HEK293 (cell line): ENCODE results near the gene ZNF285.
A peak's percentile ranks its signal among the peaks of the same experiment; 100 is the strongest.

ENCODE experiments used
- CTCF ChIA-PET: fragments of 350-600 bp; formaldehyde crosslinking; extraction: SDS; loops from one replicate; lab custom pipeline; 2021; ENCODE audit warnings: antibody characterized with exemption; lab: Yijun Ruan, JAX
- POLR2A ChIA-PET: fragments of 300-600 bp; formaldehyde crosslinking; extraction: SDS; loops from one replicate; lab custom pipeline; 2020; ENCODE audit warnings: antibody characterized with exemption, inconsistent platforms; lab: Yijun Ruan, JAX
- H3K27ac ChIP-seq: fragments of 200-500 bp; sonication (Bioruptor generic); 2 replicates; pipeline ENCODE4 v1.5.1; 2014; ENCODE audit warnings: low read depth, low read length, control low read depth, inconsistent platforms; ENCODE audit errors: extremely low read depth
- H3K36me3 ChIP-seq, 2 experiments: fragments of 200-500 bp in 1 of 2; sonication (Bioruptor generic) in 1 of 2; 1 replicate in 1 of 2; 2 replicates in 1 of 2; pipeline ENCODE4 v1.5.1; 2014 to 2017; ENCODE audit warnings: inconsistent platforms in 2 of 2, low read length in 2 of 2; ENCODE audit not compliant: control insufficient read depth in 2 of 2, insufficient read depth in 1 of 2
- H3K4me1 ChIP-seq: fragments of 200-500 bp; sonication (Bioruptor generic); 2 replicates; pipeline ENCODE4 v1.5.1; 2014; ENCODE audit warnings: mild to moderate bottlenecking, low read length, inconsistent platforms; ENCODE audit not compliant: control insufficient read depth, insufficient read depth
- H3K4me3 ChIP-seq: 2 replicates; pipeline ENCODE4 v1.5.1; 2011; ENCODE audit warnings: low read depth, mild to moderate bottlenecking, control low read depth, low read length, moderate library complexity
- H3K9me3 ChIP-seq: fragments of 200-500 bp; sonication (Bioruptor generic); 2 replicates; pipeline ENCODE4 v1.5.1; 2014; ENCODE audit warnings: low read depth, low read length, inconsistent platforms; ENCODE audit not compliant: control insufficient read depth, insufficient read depth
- GLI4 ChIP-seq: fragments of 450-650 bp; formaldehyde crosslinking; IDR thresholded peaks from 2 replicates; pipeline ENCODE4 v1.5.1; 2016; ENCODE audit warnings: missing biosample characterization, missing genetic modification characterization
- GLIS1 ChIP-seq: fragments of 450-650 bp; formaldehyde crosslinking; IDR thresholded peaks from 2 replicates; pipeline ENCODE4 v1.5.1; 2016; ENCODE audit warnings: missing biosample characterization, missing genetic modification characterization
- KLF1 ChIP-seq: fragments of 450-650 bp; formaldehyde crosslinking; IDR thresholded peaks from 2 replicates; pipeline ENCODE4 v1.5.1; 2016; ENCODE audit warnings: missing biosample characterization, missing genetic modification characterization
- KLF7 ChIP-seq: fragments of 450-650 bp; formaldehyde crosslinking; IDR thresholded peaks from 2 replicates; pipeline ENCODE4 v1.5.1; 2016; ENCODE audit warnings: missing biosample characterization, missing genetic modification characterization, borderline replicate concordance
- KLF9 ChIP-seq: fragments of 450-650 bp; formaldehyde crosslinking; IDR thresholded peaks from 2 replicates; pipeline ENCODE4 v1.5.1; 2016; ENCODE audit warnings: missing biosample characterization, missing genetic modification characterization, low read depth
- PBX3 ChIP-seq: sonication (generic); formaldehyde crosslinking; IDR thresholded peaks from 2 replicates; pipeline ENCODE4 v1.8.1; 2022; ENCODE audit warnings: mild to moderate bottlenecking, moderate library complexity, missing genetic modification reagents
- SCRT1 ChIP-seq: fragments of 450-650 bp; formaldehyde crosslinking; IDR thresholded peaks from 2 replicates; pipeline ENCODE4 v1.5.1; 2016; ENCODE audit warnings: missing biosample characterization, missing genetic modification characterization, borderline replicate concordance
- SP3 ChIP-seq: fragments of 450-650 bp; formaldehyde crosslinking; IDR thresholded peaks from 2 replicates; pipeline ENCODE4 v1.5.1; 2016; ENCODE audit warnings: missing biosample characterization, missing genetic modification characterization
- ZBTB8A ChIP-seq: fragments of 450-650 bp; formaldehyde crosslinking; IDR thresholded peaks from 2 replicates; pipeline ENCODE4 v1.5.1; 2016; ENCODE audit warnings: missing biosample characterization, missing genetic modification characterization
- ZEB2 ChIP-seq: fragments of 450-650 bp; formaldehyde crosslinking; IDR thresholded peaks from 2 replicates; pipeline ENCODE4 v1.5.1; 2016; ENCODE audit warnings: missing biosample characterization, missing genetic modification characterization
- ZNF174 ChIP-seq: fragments of 450-650 bp; formaldehyde crosslinking; IDR thresholded peaks from 2 replicates; pipeline ENCODE4 v1.5.0; 2017; ENCODE audit warnings: missing biosample characterization, mild to moderate bottlenecking, missing genetic modification characterization
- ZNF175 ChIP-seq: fragments of 450-650 bp; formaldehyde crosslinking; IDR thresholded peaks from 2 replicates; pipeline ENCODE4 v1.5.1; 2016; ENCODE audit warnings: missing biosample characterization, missing genetic modification characterization
- ZNF2 ChIP-seq: fragments of 450-650 bp; formaldehyde crosslinking; IDR thresholded peaks from 2 replicates; pipeline ENCODE4 v1.5.1; 2016; ENCODE audit warnings: missing biosample characterization, missing genetic modification characterization
- ZNF223 ChIP-seq: fragments of 450-650 bp; formaldehyde crosslinking; IDR thresholded peaks from 2 replicates; pipeline ENCODE4 v1.5.1; 2016; ENCODE audit warnings: missing biosample characterization, missing genetic modification characterization
- ZNF280D ChIP-seq: fragments of 450-650 bp; formaldehyde crosslinking; IDR thresholded peaks from 2 replicates; pipeline ENCODE4 v1.5.1; 2016; ENCODE audit warnings: missing biosample characterization, missing genetic modification characterization
- ZNF48 ChIP-seq: fragments of 450-650 bp; formaldehyde crosslinking; IDR thresholded peaks from 2 replicates; pipeline ENCODE4 v1.5.1; 2016; ENCODE audit warnings: missing biosample characterization, missing genetic modification characterization
- ZNF518A ChIP-seq: fragments of 450-650 bp; formaldehyde crosslinking; conservative IDR thresholded peaks from 2 replicates; pipeline ENCODE4 v1.5.1; 2016; ENCODE audit warnings: low read depth, missing biosample characterization, missing genetic modification characterization
- ZNF623 ChIP-seq: fragments of 450-650 bp; formaldehyde crosslinking; IDR thresholded peaks from 2 replicates; pipeline ENCODE4 v1.5.1; 2016; ENCODE audit warnings: missing biosample characterization, missing genetic modification characterization
- ZNF664 ChIP-seq: fragments of 450-650 bp; formaldehyde crosslinking; IDR thresholded peaks from 2 replicates; pipeline ENCODE4 v1.5.1; 2016; ENCODE audit warnings: missing biosample characterization, missing genetic modification characterization
- ZNF692 ChIP-seq: fragments of 450-650 bp; formaldehyde crosslinking; IDR thresholded peaks from 2 replicates; pipeline ENCODE4 v1.5.1; 2016; ENCODE audit warnings: missing biosample characterization, missing genetic modification characterization
- ZNF76 ChIP-seq: fragments of 450-650 bp; formaldehyde crosslinking; IDR thresholded peaks from 2 replicates; pipeline ENCODE4; 2016; ENCODE audit warnings: low read depth, missing biosample characterization, missing genetic modification characterization, borderline replicate concordance
- ZSCAN4 ChIP-seq: fragments of 450-650 bp; formaldehyde crosslinking; IDR thresholded peaks from 2 replicates; pipeline ENCODE4 v1.5.1; 2017; ENCODE audit warnings: missing biosample characterization, missing genetic modification characterization

Gene ZNF285

GRCh38 chr19:44401139-44402115, at the start of gene ZNF285 (continued):
- no peak for TF ChIP-seq ZNF175

- ChIA-PET POLR2A (no interaction called here), CTCF (no interaction called here)
- no peaks in the 10 kb centered on the region for H3K4me1 ChIP-seq
- no peak within 1 kb of the TSS for H3K27ac ChIP-seq
- H3K4me3 ChIP-seq, result peak within 1 kb of the TSS; percentile 55
- peaks cover 3% of the 10 kb centered on the region for H3K9me3 ChIP-seq
- peaks cover 5 to 14% of the 10 kb centered on the region in 2 experiments; a peak in 2 of 3 replicates for H3K36me3 ChIP-seq
- TF ChIP-seq SP3 (tag by site-specific recombination), result peak; percentile 90
- TF ChIP-seq SCRT1 (tag by site-specific recombination), result 0 out of 2 replicates have a peak, but pooled peaks have one; percentile 47
- TF ChIP-seq ZNF48 (tag by site-specific recombination), result no peak
- peak; percentile 91 for TF ChIP-seq ZNF692 (tag by site-specific recombination)
- TF ChIP-seq ZNF76 (tag by site-specific recombination), result peak; percentile 92
- no peak for TF ChIP-seq ZNF623 (tag by site-specific recombination)
- peak; percentile 97 for TF ChIP-seq KLF9 (tag by site-specific recombination)
- no peak for TF ChIP-seq ZNF2 (tag by site-specific recombination)
- 0 out of 2 replicates have a peak, but pooled peaks have one; percentile 26 for TF ChIP-seq ZBTB8A (tag by site-specific recombination)
- TF ChIP-seq ZNF174 (tag by site-specific recombination), result no peak
- TF ChIP-seq GLI4 (tag by site-specific recombination), result no peak
- TF ChIP-seq ZNF518A (tag by site-specific recombination), result peak; percentile 99
- peak; percentile 65; the same call in 1 of the 2 replicates for TF ChIP-seq ZNF280D (tag by site-specific recombination)
- no peak for TF ChIP-seq ZNF223
- peak; percentile 59; the same call in 1 of the 2 replicates for TF ChIP-seq KLF7 (tag by site-specific recombination)
- TF ChIP-seq GLIS1 (tag by site-specific recombination), result peak; percentile 50; the same call in 1 of the 2 replicates
- TF ChIP-seq KLF1 (tag by site-specific recombination), result peak; percentile 62
- no peak for TF ChIP-seq ZNF664 (tag by site-specific recombination)
- TF ChIP-seq ZSCAN4 (tag by site-specific recombination), result no peak
- no peak for TF ChIP-seq PBX3 (CRISPR knock-in tag)
- TF ChIP-seq ZEB2, result 0 out of 2 replicates have a peak, but pooled peaks have one; percentile 19
These were observed 46.7 kb upstream of the ZNF285 start, which contains the start of gene ZNF229 for GRCh38 chr19:44447916-44448674. Gene ZNF229 (minus strand): TSS chr19:44448472. CDS start chr19:44442847, 5,625 bp downstream.
